Measurements from ENCODE around the gene MEGF11. TPM values are rescaled to one million over a fixed set of nuclear protein-coding genes. Genes with fewer than 3 reads are reported as not detected.

The MEGF11 gene
- polyA plus RNA-seq, 3 donors = not detected

GRCh38 chr15:66032006-66032405 lies 221.5 kb downstream of the MEGF11 start:
- Mint-ChIP-seq H3K27ac (no peak overlapping the region), H3K9me3 (peaks cover 0 to 15% (median 6%) of the 10 kb centered on the region in 7 donors), H3K27me3 (ENCODE audit: low read depth in 3 of 3) (peaks cover 3 to 19% (median 14%) of the 10 kb centered on the region in 3 donors), H3K4me3 (no peak overlapping the region), H3K36me3 (no peaks in the 10 kb centered on the region), H3K4me1 (no peaks in the 10 kb centered on the region)
- Histone ChIP-seq H2AFZ (ENCODE audit: insufficient read depth, low read depth, low read length, poor library complexity, severe bottlenecking) (no peak overlapping the region), H3K36me3 (replicated peaks in 1 of 2; ENCODE audit: control insufficient read depth in 1 of 2, insufficient read depth in 2 of 2, low read length in 2 of 2) (no peaks in the 10 kb centered on the region), H3K4me1 (ENCODE audit: control insufficient read depth in 1 of 2, insufficient read depth in 2 of 2, low read length in 2 of 2) (no peaks in the 10 kb centered on the region), H3K79me2 (ENCODE audit: insufficient read depth, low read length) (no peaks in the 10 kb centered on the region), H3K9ac (ENCODE audit: insufficient read depth, low read length, poor library complexity, severe bottlenecking) (no peak overlapping the region), H3K9me3 (replicated peaks in 1 of 2; ENCODE audit: control insufficient read depth in 1 of 2, insufficient read depth in 1 of 2, low read length in 2 of 2) (peaks cover 0 to 5% of the 10 kb centered on the region in 2 donors), H3K4me3 (replicated peaks in 1 of 3; ENCODE audit: low read depth in 2 of 3, low read length in 3 of 3) (no peak overlapping the region), H4K20me1 (ENCODE audit: insufficient read depth, low read length) (no peaks in the 10 kb centered on the region), H3K27ac (ENCODE audit: low read depth in 1 of 2, low read length in 2 of 2) (no peak overlapping the region), H3K4me2 (replicated peaks; ENCODE audit: extremely low read depth, low read length, poor library complexity, severe bottlenecking) (no peak overlapping the region), H3K27me3 (ENCODE audit: control insufficient read depth in 2 of 2, insufficient read depth in 2 of 2, low read length in 2 of 2) (no peaks in the 10 kb centered on the region)
- DNase-seq = no peak
- intact Hi-C loops (cut with micrococcal nuclease) = no loop called here
- 100% methylated on average over 1 of the region's 1 CpG for WGBS (ENCODE audit: insufficient coverage)
- TF ChIP-seq CTCF (IDR thresholded peaks at IDR 0.05) = no peak

GRCh38 chr15:66030650-66031049 lies 222.9 kb downstream of the MEGF11 start:
- Histone ChIP-seq H3K36me3 (replicated peaks in 1 of 2; ENCODE audit: control insufficient read depth in 1 of 2, insufficient read depth in 2 of 2, low read length in 2 of 2) (no peaks in the 10 kb centered on the region), H3K9me3 (replicated peaks in 1 of 2; ENCODE audit: control insufficient read depth in 1 of 2, insufficient read depth in 1 of 2, low read length in 2 of 2) (peaks cover 0 to 5% of the 10 kb centered on the region in 2 donors), H3K4me1 (ENCODE audit: control insufficient read depth in 1 of 2, insufficient read depth in 2 of 2, low read length in 2 of 2) (no peaks in the 10 kb centered on the region), H3K27me3 (ENCODE audit: control insufficient read depth in 2 of 2, insufficient read depth in 2 of 2, low read length in 2 of 2) (no peaks in the 10 kb centered on the region), H3K27ac (ENCODE audit: low read depth in 1 of 2, low read length in 2 of 2) (no peak overlapping the region), H2AFZ (ENCODE audit: insufficient read depth, low read depth, low read length, poor library complexity, severe bottlenecking) (no peak overlapping the region), H3K79me2 (ENCODE audit: insufficient read depth, low read length) (no peaks in the 10 kb centered on the region), H3K4me2 (replicated peaks; ENCODE audit: extremely low read depth, low read length, poor library complexity, severe bottlenecking) (no peak overlapping the region), H3K9ac (ENCODE audit: insufficient read depth, low read length, poor library complexity, severe bottlenecking) (no peak overlapping the region), H3K4me3 (replicated peaks in 1 of 3; ENCODE audit: low read depth in 2 of 3, low read length in 3 of 3) (no peak overlapping the region), H4K20me1 (ENCODE audit: insufficient read depth, low read length) (no peaks in the 10 kb centered on the region)
- 100% methylated on average over 3 of the region's 4 CpGs for WGBS (ENCODE audit: insufficient coverage)
- Mint-ChIP-seq H3K9me3 (peaks cover 0 to 15% (median 6%) of the 10 kb centered on the region in 7 donors), H3K27ac (no peak overlapping the region), H3K27me3 (ENCODE audit: low read depth in 3 of 3) (peaks cover 0 to 15% (median 10%) of the 10 kb centered on the region in 3 donors), H3K36me3 (no peaks in the 10 kb centered on the region), H3K4me1 (no peaks in the 10 kb centered on the region), H3K4me3 (no peak overlapping the region)
- TF ChIP-seq CTCF (IDR thresholded peaks at IDR 0.05) = no peak
- no peak for DNase-seq
- intact Hi-C loops (cut with micrococcal nuclease) = no loop called here
